Measurements from ENCODE around the gene ACSS1.

- TF ChIP-seq SP1 (IDR thresholded peaks at IDR 0.05) (no peak), FOXA1 (IDR thresholded peaks at IDR 0.05) (no peak), HDGF (IDR thresholded peaks at IDR 0.05; ENCODE audit: borderline replicate concordance) (no peak), BHLHE40 (IDR thresholded peaks at IDR 0.05; ENCODE audit: borderline replicate concordance) (no peak)
Observed at GRCh38 chr20:25009218-25010145, 48.5 kb downstream of the ACSS1 start.

Measured in HEK293T (cell line).